ENCODE data around the gene PRSS57.
A peak's percentile ranks its signal among the peaks of the same experiment; 100 is the strongest.

PRSS57 gene

GRCh38 chr19:725461-726089 is 30.3 kb upstream of the PRSS57 start:
- DNase-seq (ENCODE audit: extremely low spot score, insufficient read length, low read depth) = no peak
- no peak for FAIRE-seq

GRCh38 chr19:723714-724113 is 28.5 kb upstream of the PRSS57 start:
- FAIRE-seq = no peak

GRCh38 chr19:723247-723646 is 28.0 kb upstream of the PRSS57 start:
- FAIRE-seq (no peak), DNase-seq (ENCODE audit: extremely low spot score, insufficient read length, low read depth) (no peak)

More at GRCh38 chr19:723714-724113, 28.5 kb upstream of the PRSS57 start:
- DNase-seq (ENCODE audit: extremely low spot score, insufficient read length, low read depth) = no peak

GRCh38 chr19:722553-723101 is 27.4 kb upstream of the PRSS57 start:
- no peak for DNase-seq (ENCODE audit: extremely low spot score, insufficient read length, low read depth)
- FAIRE-seq = no peak

- no peak for FAIRE-seq
- DNase-seq (ENCODE audit: extremely low spot score, insufficient read length, low read depth) = no peak
Observed at GRCh38 chr19:720345-721160, 25.3 kb upstream of the PRSS57 start.

GRCh38 chr19:719636-720344 is 24.5 kb upstream of the PRSS57 start:
- DNase-seq (ENCODE audit: extremely low spot score, insufficient read length, low read depth) = no peak
- no peak for FAIRE-seq

GRCh38 chr19:718991-719512 is 23.8 kb upstream of the PRSS57 start:
- DNase-seq (ENCODE audit: extremely low spot score, insufficient read length, low read depth) = no peak
- FAIRE-seq = no peak

GRCh38 chr19:718251-718951 is 23.1 kb upstream of the PRSS57 start:
- DNase-seq (ENCODE audit: extremely low spot score, insufficient read length, low read depth) = no peak
- no peak for FAIRE-seq

GRCh38 chr19:715347-715746 is 20.1 kb upstream of the PRSS57 start:
- DNase-seq (ENCODE audit: extremely low spot score, insufficient read length, low read depth) = no peak
- FAIRE-seq = no peak

- FAIRE-seq (no peak), DNase-seq (ENCODE audit: extremely low spot score, insufficient read length, low read depth) (no peak)
Observed at GRCh38 chr19:711254-711653, 16.0 kb upstream of the PRSS57 start.

GRCh38 chr19:710767-711166 is 15.5 kb upstream of the PRSS57 start:
- DNase-seq (ENCODE audit: extremely low spot score, insufficient read length, low read depth) = no peak
- no peak for FAIRE-seq

- FAIRE-seq (no peak), DNase-seq (ENCODE audit: extremely low spot score, insufficient read length, low read depth) (no peak)
Observed at GRCh38 chr19:709965-710571, 14.8 kb upstream of the PRSS57 start.

GRCh38 chr19:709196-709964 is 14.1 kb upstream of the PRSS57 start:
- DNase-seq (ENCODE audit: extremely low spot score, insufficient read length, low read depth) (no peak), FAIRE-seq (no peak)

- no peak for FAIRE-seq
- no peak for DNase-seq (ENCODE audit: extremely low spot score, insufficient read length, low read depth)
Observed at GRCh38 chr19:708154-709143, 13.2 kb upstream of the PRSS57 start, which contains the start of gene PALM. TSS of gene PALM (plus strand) at chr19:708935. CDS start at chr19:709147, 212 bp downstream.

GRCh38 chr19:704447-704741 is 9.1 kb upstream of the PRSS57 start:
- FAIRE-seq = no peak
- no peak for DNase-seq (ENCODE audit: extremely low spot score, insufficient read length, low read depth)

GRCh38 chr19:703651-704446 is 8.6 kb upstream of the PRSS57 start:
- peak; percentile 67 for FAIRE-seq
- peak; percentile 67 for DNase-seq (ENCODE audit: extremely low spot score, insufficient read length, low read depth)

- DNase-seq (ENCODE audit: extremely low spot score, insufficient read length, low read depth) = no peak
- no peak for FAIRE-seq
Observed at GRCh38 chr19:703329-703650, 8.0 kb upstream of the PRSS57 start.

All from GM18507 (cell line).